DOHH2 (cell line): ENCODE results near the gene ZMAT3.
A peak's percentile ranks its signal among the peaks of the same experiment; 100 is the strongest.

Experiments used
- H3F3A ChIP-seq: fragments of 200-600 bp; sonication (generic), shearing (Covaris generic); 2 replicates; pipeline ENCODE4 v1.6.0; 2016; ENCODE audit warnings: antibody characterized with exemption, mild to moderate bottlenecking; ENCODE audit not compliant: control insufficient read depth, insufficient read depth
- H3K27ac ChIP-seq: fragments of 200-600 bp; sonication (generic); 2 replicates; pipeline ENCODE4 v1.5.1; 2014; ENCODE audit warnings: low read depth, mild to moderate bottlenecking, low read length, moderate library complexity
- H3K27me3 ChIP-seq: fragments of 200-600 bp; sonication (generic); 2 replicates; pipeline ENCODE4 v1.6.1; 2014; ENCODE audit warnings: mild to moderate bottlenecking, low read length, mixed read lengths; ENCODE audit not compliant: control insufficient read depth
- H3K36me3 ChIP-seq: fragments of 200-600 bp; sonication (generic); 2 replicates; pipeline ENCODE4 v1.6.1; 2014; ENCODE audit warnings: mild to moderate bottlenecking, low read length, moderate library complexity, mixed read lengths; ENCODE audit not compliant: control insufficient read depth
- H3K4me1 ChIP-seq: fragments of 200-600 bp; sonication (generic); 2 replicates; pipeline ENCODE4 v1.6.1; 2014; ENCODE audit warnings: mild to moderate bottlenecking, low read length, mixed read lengths; ENCODE audit not compliant: control insufficient read depth
- H3K4me2 ChIP-seq: fragments of 200-600 bp; sonication (generic); 2 replicates; pipeline ENCODE4 v1.6.0; 2014; ENCODE audit warnings: mild to moderate bottlenecking, low read length, moderate library complexity
- H3K4me3 ChIP-seq: fragments of 200-600 bp; sonication (generic); 2 replicates; pipeline ENCODE4 v1.5.1; 2014; ENCODE audit warnings: mild to moderate bottlenecking, low read length, mixed read lengths
- H3K79me2 ChIP-seq: fragments of 200-600 bp; sonication (generic); 2 replicates; pipeline ENCODE4 v1.6.1; 2014; ENCODE audit warnings: mild to moderate bottlenecking, low read length, mixed read lengths; ENCODE audit not compliant: control insufficient read depth
- H3K9me2 ChIP-seq: fragments of 200-600 bp; sonication (generic); replicated peaks from 2 replicates; pipeline ENCODE4 v1.6.1; 2014; ENCODE audit warnings: mild to moderate bottlenecking, low read length, mixed read lengths; ENCODE audit not compliant: control insufficient read depth
- H3K9me3 ChIP-seq: fragments of 200-600 bp; sonication (generic); 2 replicates; pipeline ENCODE4 v1.6.1; 2014; ENCODE audit warnings: antibody characterized with exemption, low read length, mixed read lengths; ENCODE audit not compliant: control insufficient read depth, insufficient read depth
- H4K20me1 ChIP-seq: fragments of 200-600 bp; sonication (generic); 2 replicates; pipeline ENCODE4 v1.6.0; 2014; ENCODE audit warnings: low read depth, mild to moderate bottlenecking, antibody characterized with exemption, low read length, moderate library complexity; ENCODE audit not compliant: control insufficient read depth, insufficient read depth
- CTCF ChIP-seq: fragments of 200-600 bp; sonication (generic); IDR thresholded peaks from one replicate; pipeline ENCODE4 v1.5.1; 2014; ENCODE audit warnings: antibody characterized with exemption, mild to moderate bottlenecking, low read depth, low read length; ENCODE audit not compliant: poor library complexity, severe bottlenecking
- EZH2phosphoT487 ChIP-seq: fragments of 200-600 bp; sonication (generic); IDR thresholded peaks from 2 replicates; pipeline ENCODE4 v1.6.1; 2017; ENCODE audit warnings: borderline replicate concordance, mild to moderate bottlenecking, antibody characterized with exemption, low read length, moderate library complexity, mixed read lengths

The ZMAT3 gene

GRCh38 chr3:178971614-178972013 is 100.0 kb downstream of the ZMAT3 start:
- H3K36me3 ChIP-seq = no peaks in the 10 kb centered on the region
- no peaks in the 10 kb centered on the region for H4K20me1 ChIP-seq
- H3K4me2 ChIP-seq = no peak overlapping the region; the same call in 1 of the 2 replicates
- H3K9me3 ChIP-seq = peaks cover 3% of the 10 kb centered on the region; the same call in 1 of the 2 replicates
- H3F3A ChIP-seq = peaks cover 8% of the 10 kb centered on the region
- no peaks in the 10 kb centered on the region for H3K27me3 ChIP-seq
- TF ChIP-seq EZH2phosphoT487 (no peak), CTCF (no peak)
- no peak overlapping the region for H3K4me3 ChIP-seq
- peaks cover 39% of the 10 kb centered on the region for H3K4me1 ChIP-seq
- no peaks in the 10 kb centered on the region for H3K9me2 ChIP-seq
- no peaks in the 10 kb centered on the region for H3K79me2 ChIP-seq
- no peak overlapping the region for H3K27ac ChIP-seq

- no peaks in the 10 kb centered on the region for H3K27me3 ChIP-seq
- no peaks in the 10 kb centered on the region for H3K9me2 ChIP-seq
- H4K20me1 ChIP-seq = no peaks in the 10 kb centered on the region
- H3K4me2 ChIP-seq = peak overlapping the region; percentile 80
- peaks cover 53% of the 10 kb centered on the region for H3K4me1 ChIP-seq
- H3F3A ChIP-seq = peaks cover 9% of the 10 kb centered on the region
- H3K27ac ChIP-seq = peak overlapping the region; percentile 43
- peaks cover 3% of the 10 kb centered on the region; the same call in 1 of the 2 replicates for H3K9me3 ChIP-seq
- TF ChIP-seq EZH2phosphoT487 = no peak
- TF ChIP-seq CTCF = no peak
- no peaks in the 10 kb centered on the region for H3K36me3 ChIP-seq
- no peaks in the 10 kb centered on the region for H3K79me2 ChIP-seq
- H3K4me3 ChIP-seq = peak overlapping the region; percentile 37
Measured at GRCh38 chr3:178969004-178969700, 102.5 kb downstream of the ZMAT3 start.
